Skeletal muscle tissue (tissue), 4 donors: ENCODE data around the gene NDFIP2. TPM values are rescaled to one million over a fixed set of nuclear protein-coding genes. Genes with fewer than 3 reads are reported as not detected.

Experiments used
- H3K27ac ChIP-seq: one replicate; pipeline ENCODE4 v1.7.0; 2013; ENCODE audit warnings: mild to moderate bottlenecking, low read depth, low read length, inconsistent platforms
- H3K27me3 ChIP-seq, 3 donors: one replicate each; pipeline ENCODE4 v1.7.0; 2013; ENCODE audit warnings: low read length in 3 of 3; ENCODE audit not compliant: control insufficient read depth in 3 of 3, insufficient read depth in 3 of 3
- H3K36me3 ChIP-seq, 3 donors: one replicate each; pipeline ENCODE4 v1.7.0; 2013; ENCODE audit warnings: low read length in 3 of 3; ENCODE audit not compliant: control insufficient read depth in 3 of 3, insufficient read depth in 3 of 3
- H3K4me1 ChIP-seq, 3 donors: one replicate each; pipeline ENCODE4 v1.7.0; 2013; ENCODE audit warnings: low read length in 3 of 3, mild to moderate bottlenecking in 3 of 3; ENCODE audit not compliant: control insufficient read depth in 3 of 3, insufficient read depth in 3 of 3
- H3K4me3 ChIP-seq, 3 donors: one replicate each; pipeline ENCODE4 v1.7.0; 2013; ENCODE audit warnings: low read length in 3 of 3
- H3K9ac ChIP-seq, 3 donors: one replicate each; pipeline ENCODE4 v1.7.0; 2013; ENCODE audit warnings: low read length in 3 of 3, mild to moderate bottlenecking in 3 of 3, moderate library complexity in 2 of 3, low read depth in 1 of 3
- H3K9me3 ChIP-seq, 3 donors: one replicate each; pipeline ENCODE4 v1.7.0; 2013; ENCODE audit warnings: low read length in 3 of 3; ENCODE audit not compliant: control insufficient read depth in 3 of 3
- total RNA-seq: library from RNA; depleted of rRNA; stranded (reverse); fragments of >200 nt; gene quantifications from one replicate; pipeline ENCODE4 v1.2.3, GENCODE V29; 2014
- donor health status: Osteomylitis.

NDFIP2 gene
- total RNA-seq, 1 donor from 2014 or later, result 24.0 TPM

GRCh38 chr13:79490824-79491223, 9.9 kb downstream of the NDFIP2 start:
- H3K4me3 ChIP-seq, result no peak overlapping the region
- H3K27me3 ChIP-seq, result no peaks in the 10 kb centered on the region
- no peak overlapping the region for H3K9ac ChIP-seq
- H3K36me3 ChIP-seq, result no peaks in the 10 kb centered on the region
- H3K9me3 ChIP-seq, result no peaks in the 10 kb centered on the region
- no peak overlapping the region for H3K27ac ChIP-seq
- H3K4me1 ChIP-seq, result peaks cover 0 to 8% (median 3%) of the 10 kb centered on the region in 3 donors

GRCh38 chr13:79491715-79492114, 10.8 kb downstream of the NDFIP2 start:
- H3K9ac ChIP-seq, result no peak overlapping the region

GRCh38 chr13:79492313-79492798, 11.4 kb downstream of the NDFIP2 start:
- Histone ChIP-seq H3K9ac (no peak overlapping the region), H3K9me3 (no peaks in the 10 kb centered on the region), H3K27ac (no peak overlapping the region), H3K27me3 (no peaks in the 10 kb centered on the region), H3K4me1 (peaks cover 0 to 8% (median 3%) of the 10 kb centered on the region in 3 donors), H3K36me3 (no peaks in the 10 kb centered on the region), H3K4me3 (no peak overlapping the region)

More at GRCh38 chr13:79491715-79492114, 10.8 kb downstream of the NDFIP2 start:
- H3K4me3 ChIP-seq, result no peak overlapping the region
- H3K36me3 ChIP-seq, result no peaks in the 10 kb centered on the region
- peaks cover 0 to 8% (median 3%) of the 10 kb centered on the region in 3 donors for H3K4me1 ChIP-seq
- H3K27ac ChIP-seq, result no peak overlapping the region
- H3K9me3 ChIP-seq, result no peaks in the 10 kb centered on the region
- H3K27me3 ChIP-seq, result no peaks in the 10 kb centered on the region

- Histone ChIP-seq H3K9ac (no peak overlapping the region), H3K9me3 (no peaks in the 10 kb centered on the region), H3K4me1 (peaks cover 0 to 8% (median 3%) of the 10 kb centered on the region in 3 donors), H3K4me3 (no peak overlapping the region), H3K27ac (no peak overlapping the region), H3K36me3 (no peaks in the 10 kb centered on the region), H3K27me3 (no peaks in the 10 kb centered on the region)
Measured at GRCh38 chr13:79492918-79493594, 12.1 kb downstream of the NDFIP2 start.

GRCh38 chr13:79496188-79496587, 15.2 kb downstream of the NDFIP2 start:
- Histone ChIP-seq H3K9me3 (no peaks in the 10 kb centered on the region), H3K36me3 (no peaks in the 10 kb centered on the region), H3K9ac (no peak overlapping the region), H3K27ac (no peak overlapping the region), H3K4me1 (peaks cover 0 to 8% (median 3%) of the 10 kb centered on the region in 3 donors), H3K4me3 (no peak overlapping the region), H3K27me3 (no peaks in the 10 kb centered on the region)

- Histone ChIP-seq H3K27me3 (no peaks in the 10 kb centered on the region), H3K4me3 (no peak overlapping the region), H3K36me3 (no peaks in the 10 kb centered on the region), H3K27ac (no peak overlapping the region), H3K9ac (no peak overlapping the region), H3K9me3 (no peaks in the 10 kb centered on the region), H3K4me1 (peaks cover 0 to 11% (median 3%) of the 10 kb centered on the region in 3 donors)
Measured at GRCh38 chr13:79497064-79497463, 16.1 kb downstream of the NDFIP2 start.

GRCh38 chr13:79497852-79498251, 16.9 kb downstream of the NDFIP2 start:
- Histone ChIP-seq H3K27me3 (no peaks in the 10 kb centered on the region), H3K36me3 (no peaks in the 10 kb centered on the region), H3K27ac (no peak overlapping the region), H3K4me1 (peaks cover 0 to 15% (median 0%) of the 10 kb centered on the region in 3 donors), H3K9ac (no peak overlapping the region), H3K4me3 (no peak overlapping the region), H3K9me3 (no peaks in the 10 kb centered on the region)

GRCh38 chr13:79500829-79501228, 19.9 kb downstream of the NDFIP2 start:
- Histone ChIP-seq H3K9me3 (no peaks in the 10 kb centered on the region), H3K4me3 (no peak overlapping the region), H3K27ac (no peak overlapping the region), H3K36me3 (no peaks in the 10 kb centered on the region), H3K27me3 (no peaks in the 10 kb centered on the region), H3K4me1 (peaks cover 0 to 9% (median 8%) of the 10 kb centered on the region in 3 donors), H3K9ac (no peak overlapping the region)

- Histone ChIP-seq H3K27ac (no peak overlapping the region), H3K27me3 (no peaks in the 10 kb centered on the region), H3K36me3 (no peaks in the 10 kb centered on the region), H3K4me1 (peaks cover 0 to 9% (median 8%) of the 10 kb centered on the region in 3 donors), H3K9me3 (no peaks in the 10 kb centered on the region), H3K9ac (no peak overlapping the region), H3K4me3 (no peak overlapping the region)
Measured at GRCh38 chr13:79501538-79502232, 20.7 kb downstream of the NDFIP2 start.

GRCh38 chr13:79502859-79503468, 22.0 kb downstream of the NDFIP2 start:
- H3K36me3 ChIP-seq, result no peaks in the 10 kb centered on the region
- no peaks in the 10 kb centered on the region for H3K9me3 ChIP-seq
- no peak overlapping the region for H3K27ac ChIP-seq

More at GRCh38 chr13:79502859-79503468, 22.0 kb downstream of the NDFIP2 start:
- peaks cover 0 to 9% (median 8%) of the 10 kb centered on the region in 3 donors for H3K4me1 ChIP-seq
- no peak overlapping the region for H3K9ac ChIP-seq
- H3K4me3 ChIP-seq, result no peak overlapping the region
- H3K27me3 ChIP-seq, result no peaks in the 10 kb centered on the region
